ENCODE data around the gene DGKI. TPM values are rescaled to one million over a fixed set of nuclear protein-coding genes. Genes with fewer than 3 reads are reported as not detected.
A peak's percentile ranks its signal among the peaks of the same experiment; 100 is the strongest.
"Not testable (repeated sequence)": the region's sequence is repeated elsewhere in the genome, so short reads cannot be mapped to it uniquely, and the experiment has no call there.

Gene DGKI
- total RNA-seq, 2 donors from 2014 or later = 1.5 to 4.4 TPM

DNA sequence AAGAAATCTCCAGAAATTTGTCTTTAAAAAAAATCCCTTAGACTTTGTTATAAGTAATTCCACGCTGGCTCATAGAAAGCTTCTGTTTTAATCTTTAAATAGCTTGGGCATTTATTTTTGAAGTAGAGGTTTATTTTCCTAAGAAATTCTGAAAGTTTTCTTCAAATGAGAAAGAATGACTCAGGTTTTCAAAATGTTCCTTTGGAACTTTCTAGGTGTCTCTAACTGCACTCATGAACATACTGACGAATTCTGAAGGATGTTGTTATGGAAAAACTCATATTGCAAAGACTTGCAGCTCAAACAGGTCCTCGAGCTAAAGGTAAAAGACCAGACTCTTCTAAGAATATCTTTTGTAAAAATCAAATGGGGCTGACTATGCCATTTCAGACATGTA lies 10.7 kb downstream of the DGKI start:
- no peak overlapping the region for H3K4me3 Mint-ChIP-seq
- peaks cover 8% of the 10 kb centered on the region for H3K9me3 Mint-ChIP-seq
- no peaks in the 10 kb centered on the region for H3K4me1 Mint-ChIP-seq (ENCODE audit: low read depth in 2 of 2)
- ATAC-seq (no peak), DNase-seq (ENCODE audit: low spot score) (no peak)
- peaks cover 8% of the 10 kb centered on the region for H3K36me3 Mint-ChIP-seq
- peaks cover 26 to 32% of the 10 kb centered on the region in 2 donors for H3K27me3 Mint-ChIP-seq
- H3K27ac Mint-ChIP-seq = no peak overlapping the region

DNA sequence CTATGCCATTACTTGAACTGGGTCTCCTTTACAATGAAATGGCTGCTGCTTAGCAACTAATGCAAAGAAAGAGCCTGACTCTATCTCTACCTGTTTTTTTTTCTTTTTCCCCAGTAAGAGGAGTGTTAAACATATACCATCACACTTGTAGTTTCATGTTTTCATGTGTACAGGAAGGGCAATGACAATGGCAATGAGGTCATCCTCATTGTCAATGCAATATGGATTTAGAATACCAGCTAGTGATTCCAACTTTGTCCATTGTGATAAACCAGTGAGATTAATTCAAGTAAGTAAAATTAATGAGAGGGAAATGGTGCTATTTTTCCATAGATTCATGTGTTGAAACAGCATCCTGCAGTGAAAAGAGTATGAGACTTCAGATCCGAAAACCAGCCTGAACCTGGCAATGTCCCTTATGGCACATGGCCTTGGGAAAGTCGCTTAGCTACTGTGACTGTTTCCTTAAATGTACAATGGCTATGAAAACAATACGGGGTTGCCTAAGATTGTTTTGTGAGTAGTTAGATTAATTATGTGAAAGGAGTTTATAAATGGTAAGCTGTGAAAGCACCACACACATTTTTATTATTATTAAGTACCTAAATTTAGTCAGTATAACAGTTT lies 11.2 kb downstream of the DGKI start:
- ATAC-seq (no peak), DNase-seq (ENCODE audit: low spot score) (no peak)
- Mint-ChIP-seq H3K36me3 (peaks cover 8% of the 10 kb centered on the region), H3K4me3 (no peak overlapping the region), H3K27ac (no peak overlapping the region), H3K27me3 (peaks cover 27 to 32% of the 10 kb centered on the region in 2 donors), H3K9me3 (peaks cover 8% of the 10 kb centered on the region), H3K4me1 (ENCODE audit: low read depth in 2 of 2) (no peaks in the 10 kb centered on the region)

- Mint-ChIP-seq H3K4me3 (no peak overlapping the region), H3K36me3 (peaks cover 8% of the 10 kb centered on the region), H3K27me3 (peaks cover 30% of the 10 kb centered on the region in 2 donors), H3K4me1 (ENCODE audit: low read depth in 2 of 2) (no peaks in the 10 kb centered on the region), H3K9me3 (peaks cover 8% of the 10 kb centered on the region), H3K27ac (no peak overlapping the region)
- DNase-seq (ENCODE audit: low spot score) (no peak), ATAC-seq (no peak)
These were observed 12.2 kb downstream of the DGKI start for GRCh38 chr7:137834552-137834951.

DNA sequence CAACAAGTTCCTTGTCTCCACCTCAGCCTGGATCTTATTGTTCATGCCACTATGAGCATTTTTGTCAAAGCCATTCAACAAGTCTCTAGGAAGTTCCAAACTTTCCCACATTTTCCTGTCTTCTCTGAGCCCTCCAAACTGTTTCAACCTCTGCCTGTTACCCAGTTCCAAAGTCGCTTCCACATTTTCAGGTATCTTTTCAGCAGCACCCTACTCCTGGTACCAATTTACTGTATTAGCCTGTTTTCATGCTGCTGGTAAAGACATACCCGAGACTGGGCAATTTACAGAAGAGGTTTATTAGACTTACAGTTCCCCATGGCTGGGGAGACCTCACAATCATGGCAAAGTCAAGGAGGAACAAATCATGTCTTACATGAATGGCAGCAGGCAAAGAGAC lies 13.8 kb downstream of the DGKI start:
- DNase-seq (ENCODE audit: low spot score); H3K36me3 Mint-ChIP-seq; H3K27ac Mint-ChIP-seq; H3K9me3 Mint-ChIP-seq; H3K4me1 Mint-ChIP-seq (ENCODE audit: low read depth in 2 of 2); H3K4me3 Mint-ChIP-seq; ATAC-seq: not testable (repeated sequence)
- peaks cover 23 to 30% of the 10 kb centered on the region in 2 donors for H3K27me3 Mint-ChIP-seq

GRCh38 chr7:137832382-137832781 lies 14.4 kb downstream of the DGKI start:
- H3K36me3 Mint-ChIP-seq = peaks cover 8% of the 10 kb centered on the region
- H3K4me1 Mint-ChIP-seq (ENCODE audit: low read depth in 2 of 2) = no peaks in the 10 kb centered on the region
- H3K9me3 Mint-ChIP-seq = peaks cover 8% of the 10 kb centered on the region
- DNase-seq (ENCODE audit: low spot score) (no peak), ATAC-seq (no peak)
- no peak overlapping the region for H3K4me3 Mint-ChIP-seq
- H3K27me3 Mint-ChIP-seq = peaks cover 24 to 30% of the 10 kb centered on the region in 2 donors
- H3K27ac Mint-ChIP-seq = no peak overlapping the region

- H3K4me3 Mint-ChIP-seq; H3K4me1 Mint-ChIP-seq (ENCODE audit: low read depth in 2 of 2); H3K9me3 Mint-ChIP-seq; ATAC-seq; H3K27ac Mint-ChIP-seq; DNase-seq (ENCODE audit: low spot score); H3K36me3 Mint-ChIP-seq: not testable (repeated sequence)
- peaks cover 23 to 34% of the 10 kb centered on the region in 2 donors for H3K27me3 Mint-ChIP-seq
These were observed 15.2 kb downstream of the DGKI start for GRCh38 chr7:137831555-137831954.

DNA sequence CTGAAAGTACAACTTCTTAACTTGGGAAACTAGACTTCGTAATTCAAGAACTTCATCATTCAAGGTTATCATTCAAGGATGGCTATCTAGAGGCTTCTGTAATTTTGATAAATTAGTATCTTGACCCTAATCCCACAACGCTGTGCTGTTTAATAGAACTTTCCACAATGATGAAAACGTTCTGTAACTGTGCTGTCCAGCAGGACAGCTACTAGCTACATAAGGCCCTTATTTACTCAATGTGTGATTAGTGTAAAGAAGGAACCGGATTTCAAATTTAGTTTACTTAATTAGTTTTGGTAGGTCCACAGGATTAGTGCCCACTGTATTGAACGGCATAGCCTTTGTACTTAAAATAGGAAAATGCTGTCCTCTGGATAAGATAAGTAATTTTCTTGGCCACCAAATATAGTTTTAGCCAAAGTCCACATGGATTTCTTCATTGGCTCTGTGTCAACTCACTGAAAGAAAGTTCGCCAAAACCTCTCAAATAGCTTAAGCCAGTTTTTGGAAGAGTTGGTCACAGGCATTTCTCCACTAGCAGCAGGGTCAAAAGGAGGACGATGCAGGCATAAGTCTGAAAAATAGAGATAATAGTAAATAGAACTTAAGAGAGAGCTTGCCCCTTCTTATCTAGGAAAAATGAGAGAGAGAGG lies 17.3 kb downstream of the DGKI start:
- no peak overlapping the region for H3K4me3 Mint-ChIP-seq
- no peaks in the 10 kb centered on the region for H3K4me1 Mint-ChIP-seq (ENCODE audit: low read depth in 2 of 2)
- H3K27me3 Mint-ChIP-seq = peaks cover 15 to 34% of the 10 kb centered on the region in 2 donors
- H3K9me3 Mint-ChIP-seq = peaks cover 8% of the 10 kb centered on the region
- H3K36me3 Mint-ChIP-seq = peaks cover 8% of the 10 kb centered on the region
- DNase-seq (ENCODE audit: low spot score) = no peak
- no peak for ATAC-seq
- H3K27ac Mint-ChIP-seq = no peak overlapping the region

DNA sequence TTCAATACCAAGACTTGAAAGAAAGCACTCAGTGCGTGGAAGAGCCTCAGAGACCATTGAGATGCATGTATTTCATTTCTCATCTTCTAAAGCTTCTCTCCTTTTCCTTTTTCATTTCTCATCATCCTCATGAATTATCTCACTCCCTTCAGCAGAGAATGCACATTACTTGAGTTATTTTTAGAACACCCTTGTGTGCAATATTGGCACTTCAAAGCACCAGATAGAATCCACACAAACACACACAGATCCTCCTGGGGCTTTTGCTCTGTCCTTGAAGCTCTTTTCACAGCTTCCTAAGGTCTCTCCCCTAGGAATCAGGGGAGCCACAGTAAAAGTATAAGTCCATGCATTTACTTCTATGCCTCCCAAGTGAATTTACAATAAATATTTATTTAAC lies 18.3 kb downstream of the DGKI start:
- Mint-ChIP-seq H3K36me3 (peaks cover 8% of the 10 kb centered on the region), H3K9me3 (peaks cover 8% of the 10 kb centered on the region), H3K4me1 (ENCODE audit: low read depth in 2 of 2) (no peaks in the 10 kb centered on the region), H3K4me3 (no peak overlapping the region), H3K27ac (no peak overlapping the region), H3K27me3 (peaks cover 17 to 37% of the 10 kb centered on the region in 2 donors)
- no peak for DNase-seq (ENCODE audit: low spot score)
- ATAC-seq = no peak

DNA sequence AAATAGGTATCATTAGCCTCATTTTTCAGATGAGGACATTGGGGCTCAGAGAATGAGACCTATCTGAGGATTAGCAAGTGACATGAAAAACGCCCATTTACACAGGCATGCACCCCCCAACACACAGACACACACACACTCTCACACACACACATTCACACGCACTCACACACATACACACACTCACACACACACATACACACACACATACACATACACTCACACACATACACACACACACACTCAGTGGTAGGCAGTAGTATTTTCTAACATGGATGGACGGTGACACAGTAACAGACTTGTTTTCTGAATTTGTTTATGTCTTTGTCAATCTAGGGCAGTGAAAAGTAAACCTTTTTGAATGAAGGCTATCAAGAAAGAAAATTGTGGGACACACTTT lies 21.3 kb downstream of the DGKI start:
- Mint-ChIP-seq H3K4me1 (ENCODE audit: low read depth in 2 of 2) (no peaks in the 10 kb centered on the region), H3K9me3 (no peaks in the 10 kb centered on the region), H3K27me3 (peaks cover 19 to 47% of the 10 kb centered on the region in 2 donors), H3K27ac (no peak overlapping the region), H3K4me3 (no peak overlapping the region), H3K36me3 (no peaks in the 10 kb centered on the region)
- DNase-seq (ENCODE audit: low spot score) (no peak), ATAC-seq (no peak)

GRCh38 chr7:137820677-137821420 lies 25.9 kb downstream of the DGKI start:
- ATAC-seq (peak in 1 of 2 donors; percentile 6), DNase-seq (ENCODE audit: low spot score) (no peak)
- no peaks in the 10 kb centered on the region for H3K4me1 Mint-ChIP-seq (ENCODE audit: low read depth in 2 of 2)
- H3K9me3 Mint-ChIP-seq = no peaks in the 10 kb centered on the region
- H3K4me3 Mint-ChIP-seq = no peak overlapping the region
- H3K27me3 Mint-ChIP-seq = peaks cover 18 to 38% of the 10 kb centered on the region in 2 donors
- H3K36me3 Mint-ChIP-seq = no peaks in the 10 kb centered on the region
- no peak overlapping the region for H3K27ac Mint-ChIP-seq

DNA sequence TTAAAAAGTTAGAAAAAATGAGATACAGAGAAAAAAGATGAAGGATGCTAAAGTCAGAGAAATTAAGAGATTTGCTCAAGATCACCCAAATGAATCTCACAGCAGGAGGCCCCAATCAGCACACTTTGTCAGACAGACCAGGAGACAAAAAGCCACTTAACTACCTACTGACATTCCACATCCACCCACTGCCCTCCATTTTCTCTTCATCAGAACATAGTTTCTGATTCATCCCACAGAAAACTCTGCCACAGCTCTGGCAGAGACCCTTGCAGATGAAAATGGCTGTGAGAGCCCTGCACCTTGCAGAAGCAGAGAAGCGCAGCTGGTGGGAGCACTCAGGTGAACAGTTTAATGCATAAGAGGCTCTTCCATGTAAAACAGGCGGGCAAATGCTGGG lies 26.6 kb downstream of the DGKI start:
- H3K9me3 Mint-ChIP-seq = no peaks in the 10 kb centered on the region
- H3K4me3 Mint-ChIP-seq = no peak overlapping the region
- H3K27ac Mint-ChIP-seq = no peak overlapping the region
- H3K36me3 Mint-ChIP-seq = no peaks in the 10 kb centered on the region
- no peaks in the 10 kb centered on the region for H3K4me1 Mint-ChIP-seq (ENCODE audit: low read depth in 2 of 2)
- no peak for DNase-seq (ENCODE audit: low spot score)
- H3K27me3 Mint-ChIP-seq = peaks cover 18 to 41% of the 10 kb centered on the region in 2 donors
- ATAC-seq = no peak

DNA sequence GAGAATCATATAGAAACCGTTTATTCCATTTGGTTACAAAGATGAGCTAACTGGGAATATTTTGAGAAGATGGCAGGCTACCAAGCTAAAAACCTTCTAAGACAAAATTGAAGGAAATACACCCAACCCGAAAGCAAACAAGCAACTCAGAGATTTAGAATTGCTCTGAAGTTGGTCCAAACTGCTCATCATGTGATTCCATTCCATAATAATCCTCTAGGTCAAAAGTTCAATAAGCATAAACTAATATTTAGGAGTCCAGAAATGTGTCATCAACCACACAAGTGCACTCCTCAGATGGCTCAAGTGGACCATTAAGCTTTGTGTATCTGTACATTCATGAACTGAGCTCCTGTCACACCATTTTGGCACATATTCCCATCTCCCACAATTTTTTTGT lies 28.7 kb downstream of the DGKI start:
- H3K9me3 Mint-ChIP-seq = no peaks in the 10 kb centered on the region
- ATAC-seq (no peak), DNase-seq (ENCODE audit: low spot score) (no peak)
- no peaks in the 10 kb centered on the region for H3K4me1 Mint-ChIP-seq (ENCODE audit: low read depth in 2 of 2)
- H3K36me3 Mint-ChIP-seq = no peaks in the 10 kb centered on the region
- H3K27me3 Mint-ChIP-seq = peaks cover 15 to 34% of the 10 kb centered on the region in 2 donors
- H3K4me3 Mint-ChIP-seq = no peak overlapping the region
- H3K27ac Mint-ChIP-seq = no peak overlapping the region

GRCh38 chr7:137816696-137817320 lies 30.0 kb downstream of the DGKI start:
- H3K27ac Mint-ChIP-seq = no peak overlapping the region
- DNase-seq (ENCODE audit: low spot score) = no peak
- no peak for ATAC-seq
- H3K4me1 Mint-ChIP-seq (ENCODE audit: low read depth in 2 of 2) = no peaks in the 10 kb centered on the region
- peaks cover 16 to 32% of the 10 kb centered on the region in 2 donors for H3K27me3 Mint-ChIP-seq
- no peak overlapping the region for H3K4me3 Mint-ChIP-seq
- no peaks in the 10 kb centered on the region for H3K36me3 Mint-ChIP-seq
- no peaks in the 10 kb centered on the region for H3K9me3 Mint-ChIP-seq

GRCh38 chr7:137813541-137813940 lies 33.2 kb downstream of the DGKI start:
- no peak for DNase-seq (ENCODE audit: low spot score)
- no peak overlapping the region for H3K27ac Mint-ChIP-seq

More at GRCh38 chr7:137813541-137813940, 33.2 kb downstream of the DGKI start:
- H3K36me3 Mint-ChIP-seq = no peaks in the 10 kb centered on the region
- H3K4me1 Mint-ChIP-seq (ENCODE audit: low read depth in 2 of 2) = no peaks in the 10 kb centered on the region
- H3K4me3 Mint-ChIP-seq = no peak overlapping the region
- no peak for ATAC-seq
- H3K9me3 Mint-ChIP-seq = no peaks in the 10 kb centered on the region
- peaks cover 2 to 18% of the 10 kb centered on the region in 2 donors for H3K27me3 Mint-ChIP-seq
